HCT116 (cell line): Measurements from ENCODE around the gene MTUS2. TPM values are rescaled to one million over a fixed set of nuclear protein-coding genes. Genes with fewer than 3 reads are reported as not detected.

Experiments used
- ATAC-seq: fragments of 200-7000 bp; cut with Tn5 transposase; 2 replicates; pipeline ENCODE4 v1.9.1; 2020; ENCODE audit warnings: mild to moderate bottlenecking, moderate library complexity
- BruUV-seq: library from RNA; stranded (reverse); fragments of 400-500 nt; replicated peaks from 2 replicates; lab custom pipeline; 2021; lab: Mats Ljungman, UMichigan
- CTCF ChIA-PET: fragments of 300-600 bp; sonication (Branson Sonifier 250); formaldehyde crosslinking; loops from one replicate; lab custom pipeline; 2021; ENCODE audit warnings: antibody characterized with exemption; lab: Charles Lee
- POLR2A ChIA-PET: fragments of 300-600, 350-600 bp; sonication (Branson Sonifier 250); formaldehyde crosslinking; loops from one replicate; lab custom pipeline; 2021; ENCODE audit warnings: antibody characterized with exemption; lab: Charles Lee
- RAD21 ChIA-PET, 2 experiments: fragments of 300-600 bp; sonication (Branson Sonifier 250); formaldehyde crosslinking; loops; one replicate each; lab custom pipeline; 2023; ENCODE audit warnings: low total read pairs in 2 of 2; ENCODE audit not compliant: uncharacterized antibody in 2 of 2, unreplicated experiment in 2 of 2, low non-redundant PET in 1 of 2; lab: Charles Lee
- DNase-seq: peaks from one replicate; pipeline ENCODE4 v3.0.0-alpha.2; 2010; ENCODE audit warnings: low read depth, low spot score
- H2AFZ ChIP-seq: fragments of 200-600 bp; shearing (Covaris generic), sonication (generic); 2 replicates; pipeline ENCODE4 v1.6.1; 2017; ENCODE audit warnings: low read depth, mixed run types, mixed read lengths, antibody characterized with exemption, low read length; ENCODE audit not compliant: poor library complexity, severe bottlenecking
- H3K27ac ChIP-seq: 2 replicates; pipeline ENCODE4 v1.5.1; 2012; ENCODE audit warnings: low read depth, low read length
- H3K27me3 ChIP-seq: fragments of 200-600 bp; sonication (generic); 2 replicates; pipeline ENCODE4 v1.6.1; 2016; ENCODE audit warnings: mixed run types, low read length, mixed read lengths; ENCODE audit not compliant: insufficient read depth
- H3K36me3 ChIP-seq, 2 experiments: fragments of 200-500 bp in 1 of 2; fragments of 200-600 bp in 1 of 2; sonication (Bioruptor generic) in 1 of 2; sonication (generic) in 1 of 2; 2 replicates each; pipeline versions ENCODE4 v1.5.1 to v1.6.1; 2014 to 2016; ENCODE audit warnings: low read length in 2 of 2, inconsistent platforms in 1 of 2, mixed read lengths in 1 of 2, mixed run types in 1 of 2; ENCODE audit not compliant: insufficient read depth in 2 of 2, control insufficient read depth in 1 of 2
- H3K4me1 ChIP-seq, 2 experiments: fragments of 200-600 bp in 1 of 2; sonication (generic) in 1 of 2; 2 replicates each; pipeline versions ENCODE4 v1.5.1 to v1.6.1; 2012 to 2017; ENCODE audit warnings: low read length in 2 of 2, inconsistent platforms in 1 of 2, mild to moderate bottlenecking in 1 of 2, mixed read lengths in 1 of 2, mixed run types in 1 of 2, moderate library complexity in 1 of 2; ENCODE audit not compliant: insufficient read depth in 2 of 2, control insufficient read depth in 1 of 2
- H3K4me2 ChIP-seq: fragments of 200-600 bp; sonication (generic); 2 replicates; pipeline ENCODE4 v1.6.1; 2017; ENCODE audit warnings: mixed run types, low read length, mixed read lengths
- H3K4me3 ChIP-seq, 2 experiments: fragments of 200-600 bp in 1 of 2; sonication (generic) in 1 of 2; replicated peaks in 1 of 2; 2 replicates each; pipeline ENCODE4 v1.5.1; 2011 to 2016; ENCODE audit warnings: low read length in 2 of 2, control low read depth in 1 of 2, low read depth in 1 of 2, mild to moderate bottlenecking in 1 of 2, mixed read lengths in 1 of 2, mixed run types in 1 of 2
- H3K79me2 ChIP-seq: fragments of 200-600 bp; sonication (generic); 2 replicates; pipeline ENCODE4 v1.6.1; 2017; ENCODE audit warnings: mild to moderate bottlenecking, mixed run types, low read length, moderate library complexity, mixed read lengths; ENCODE audit not compliant: insufficient read depth
- H3K9ac ChIP-seq: fragments of 200-600 bp; sonication (generic); 2 replicates; pipeline ENCODE4 v1.6.1; 2016; ENCODE audit warnings: low read length, mixed read lengths
- H3K9me2 ChIP-seq: fragments of 200-600 bp; sonication (generic), shearing (Covaris generic); 2 replicates; pipeline ENCODE4 v1.6.1; 2017; ENCODE audit warnings: mixed run types, mild to moderate bottlenecking, moderate library complexity; ENCODE audit not compliant: insufficient read depth
- H3K9me3 ChIP-seq, 2 experiments: fragments of 200-500 bp in 1 of 2; fragments of 200-600 bp in 1 of 2; sonication (Bioruptor generic) in 1 of 2; sonication (generic) in 1 of 2; 2 replicates each; pipeline ENCODE4 v1.6.1; 2014 to 2017; ENCODE audit warnings: low read length in 2 of 2, mixed read lengths in 2 of 2, inconsistent platforms in 1 of 2, low read depth in 1 of 2, mild to moderate bottlenecking in 1 of 2, mixed run types in 1 of 2, moderate library complexity in 1 of 2; ENCODE audit not compliant: control insufficient read depth in 1 of 2, insufficient read depth in 1 of 2
- H4K20me1 ChIP-seq: fragments of 200-600 bp; sonication (generic), shearing (Covaris generic); 2 replicates; pipeline ENCODE4 v1.6.1; 2017; ENCODE audit warnings: mixed run types, mild to moderate bottlenecking, moderate library complexity; ENCODE audit not compliant: insufficient read depth
- CBX3 ChIP-seq: IDR thresholded peaks from 2 replicates; pipeline ENCODE4 v1.6.1; 2012; ENCODE audit warnings: low read depth
- CEBPB ChIP-seq: IDR thresholded peaks from 2 replicates; pipeline ENCODE4 v1.6.1; 2012; ENCODE audit warnings: low read depth
- CTCF ChIP-seq, 3 experiments: fragments of 200-600 bp in 1 of 3; sonication (generic) in 1 of 3; IDR thresholded peaks in 2 of 3; conservative IDR thresholded peaks in 1 of 3; 2 replicates each; pipeline ENCODE4 v1.5.1; 2012 to 2017; ENCODE audit warnings: low read depth in 2 of 3, low read length in 2 of 3, antibody characterized with exemption in 1 of 3, borderline replicate concordance in 1 of 3, control low read depth in 1 of 3, mild to moderate bottlenecking in 1 of 3, mixed read lengths in 1 of 3, mixed run types in 1 of 3, moderate library complexity in 1 of 3; ENCODE audit not compliant: insufficient read depth in 1 of 3
- EGR1 ChIP-seq: IDR thresholded peaks from 2 replicates; pipeline ENCODE4 v1.6.1; 2012; ENCODE audit warnings: low read depth
- EZH2 ChIP-seq: fragments of 200-600 bp; sonication (generic); IDR thresholded peaks from 2 replicates; pipeline ENCODE4 v1.6.1; 2017; ENCODE audit warnings: antibody characterized with exemption, mixed run types
- EZH2phosphoT487 ChIP-seq: fragments of 200-600 bp; IDR thresholded peaks from 2 replicates; pipeline ENCODE4 v1.6.1; 2018; ENCODE audit warnings: antibody characterized with exemption, borderline replicate concordance
- JUND ChIP-seq: IDR thresholded peaks from 2 replicates; pipeline ENCODE4 v1.6.1; 2012
- MAX ChIP-seq: IDR thresholded peaks from 2 replicates; pipeline ENCODE4 v1.6.1; 2012
- POLR2A ChIP-seq: IDR thresholded peaks from 2 replicates; pipeline ENCODE4 v1.7.0; 2011; ENCODE audit warnings: borderline replicate concordance; ENCODE audit not compliant: insufficient read depth, insufficient read length; ENCODE audit errors: extremely low read depth
- RAD21 ChIP-seq: IDR thresholded peaks from 2 replicates; pipeline ENCODE4 v1.6.1; 2012; ENCODE audit warnings: low read depth, mild to moderate bottlenecking
- SIN3A ChIP-seq: IDR thresholded peaks from 2 replicates; pipeline ENCODE4 v1.6.1; 2012; ENCODE audit warnings: low read depth
- TCF7L2 ChIP-seq: IDR thresholded peaks from 2 replicates; pipeline ENCODE4 v1.7.0; 2011; ENCODE audit warnings: borderline replicate concordance, inconsistent platforms; ENCODE audit not compliant: insufficient read depth, insufficient read length; ENCODE audit errors: extremely low read depth
- ZFX ChIP-seq: fragments of 450-650 bp; IDR thresholded peaks from 2 replicates; pipeline ENCODE4 v1.6.1; 2017
- ZNF274 ChIP-seq: fragments of 200-500 bp; sonication (Bioruptor generic); IDR thresholded peaks from 2 replicates; pipeline ENCODE4 v1.6.1; 2014; ENCODE audit warnings: mild to moderate bottlenecking, low read depth, low read length, inconsistent platforms
- intact Hi-C: fragments of 100-400 bp; cut with micrococcal nuclease; formaldehyde crosslinking; loops from 2 replicates; pipeline ENCODE4 v1.10.0; 2022
- total RNA-seq: library from RNA; stranded (reverse); gene quantifications from one replicate; pipeline ENCODE4 v1.2.1, GENCODE V29; 2021; ENCODE audit not compliant: unreplicated experiment
- TF ChIP-seq, protein P1 (sequence below): IDR thresholded peaks from 2 replicates; pipeline ENCODE4 v1.6.1; 2011; ENCODE audit warnings: mild to moderate bottlenecking, low read length, moderate library complexity; ENCODE audit not compliant: insufficient replicate concordance; ENCODE audit errors: extremely low read depth
- TF ChIP-seq, protein P2 (sequence below): IDR thresholded peaks from 2 replicates; pipeline ENCODE4 v1.6.1; 2012; ENCODE audit warnings: low read depth

Gene MTUS2
- total RNA-seq, 1 experiment from 2014 or later: 0.02 TPM

GRCh38 chr13:29402166-29402636 is 582.1 kb downstream of the MTUS2 start:
- H3K9ac ChIP-seq: no peak overlapping the region
- BruUV-seq: no TSS peak
- ChIA-PET RAD21 (no interaction called here), POLR2A (no interaction called here), CTCF (no interaction called here)
- H3K4me1 ChIP-seq: no peaks in the 10 kb centered on the region
- no peak overlapping the region for H3K4me3 ChIP-seq
- TF ChIP-seq POLR2A (no peak), EZH2phosphoT487 (no peak), JUND (no peak), SIN3A (no peak), CBX3 (no peak), CEBPB (no peak), MAX (no peak), ZFX (no peak), CTCF (IDR thresholded peaks at IDR 0.05 in 2 of 3, conservative IDR thresholded peaks at IDR 0.05 in 1 of 3; ENCODE audit: borderline replicate concordance in 1 of 3, insufficient read depth in 1 of 3, low read depth in 2 of 3, low read length in 2 of 3) (no peak), RAD21 (no peak), TCF7L2 (no peak), EGR1 (no peak), EZH2 (no peak), ZNF274 (no peak)
- TF ChIP-seq, protein P1, sequence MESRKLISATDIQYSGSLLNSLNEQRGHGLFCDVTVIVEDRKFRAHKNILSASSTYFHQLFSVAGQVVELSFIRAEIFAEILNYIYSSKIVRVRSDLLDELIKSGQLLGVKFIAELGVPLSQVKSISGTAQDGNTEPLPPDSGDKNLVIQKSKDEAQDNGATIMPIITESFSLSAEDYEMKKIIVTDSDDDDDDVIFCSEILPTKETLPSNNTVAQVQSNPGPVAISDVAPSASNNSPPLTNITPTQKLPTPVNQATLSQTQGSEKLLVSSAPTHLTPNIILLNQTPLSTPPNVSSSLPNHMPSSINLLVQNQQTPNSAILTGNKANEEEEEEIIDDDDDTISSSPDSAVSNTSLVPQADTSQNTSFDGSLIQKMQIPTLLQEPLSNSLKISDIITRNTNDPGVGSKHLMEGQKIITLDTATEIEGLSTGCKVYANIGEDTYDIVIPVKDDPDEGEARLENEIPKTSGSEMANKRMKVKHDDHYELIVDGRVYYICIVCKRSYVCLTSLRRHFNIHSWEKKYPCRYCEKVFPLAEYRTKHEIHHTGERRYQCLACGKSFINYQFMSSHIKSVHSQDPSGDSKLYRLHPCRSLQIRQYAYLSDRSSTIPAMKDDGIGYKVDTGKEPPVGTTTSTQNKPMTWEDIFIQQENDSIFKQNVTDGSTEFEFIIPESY: no peak
- TF ChIP-seq, protein P2, sequence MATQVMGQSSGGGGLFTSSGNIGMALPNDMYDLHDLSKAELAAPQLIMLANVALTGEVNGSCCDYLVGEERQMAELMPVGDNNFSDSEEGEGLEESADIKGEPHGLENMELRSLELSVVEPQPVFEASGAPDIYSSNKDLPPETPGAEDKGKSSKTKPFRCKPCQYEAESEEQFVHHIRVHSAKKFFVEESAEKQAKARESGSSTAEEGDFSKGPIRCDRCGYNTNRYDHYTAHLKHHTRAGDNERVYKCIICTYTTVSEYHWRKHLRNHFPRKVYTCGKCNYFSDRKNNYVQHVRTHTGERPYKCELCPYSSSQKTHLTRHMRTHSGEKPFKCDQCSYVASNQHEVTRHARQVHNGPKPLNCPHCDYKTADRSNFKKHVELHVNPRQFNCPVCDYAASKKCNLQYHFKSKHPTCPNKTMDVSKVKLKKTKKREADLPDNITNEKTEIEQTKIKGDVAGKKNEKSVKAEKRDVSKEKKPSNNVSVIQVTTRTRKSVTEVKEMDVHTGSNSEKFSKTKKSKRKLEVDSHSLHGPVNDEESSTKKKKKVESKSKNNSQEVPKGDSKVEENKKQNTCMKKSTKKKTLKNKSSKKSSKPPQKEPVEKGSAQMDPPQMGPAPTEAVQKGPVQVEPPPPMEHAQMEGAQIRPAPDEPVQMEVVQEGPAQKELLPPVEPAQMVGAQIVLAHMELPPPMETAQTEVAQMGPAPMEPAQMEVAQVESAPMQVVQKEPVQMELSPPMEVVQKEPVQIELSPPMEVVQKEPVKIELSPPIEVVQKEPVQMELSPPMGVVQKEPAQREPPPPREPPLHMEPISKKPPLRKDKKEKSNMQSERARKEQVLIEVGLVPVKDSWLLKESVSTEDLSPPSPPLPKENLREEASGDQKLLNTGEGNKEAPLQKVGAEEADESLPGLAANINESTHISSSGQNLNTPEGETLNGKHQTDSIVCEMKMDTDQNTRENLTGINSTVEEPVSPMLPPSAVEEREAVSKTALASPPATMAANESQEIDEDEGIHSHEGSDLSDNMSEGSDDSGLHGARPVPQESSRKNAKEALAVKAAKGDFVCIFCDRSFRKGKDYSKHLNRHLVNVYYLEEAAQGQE: no peak
- H2AFZ ChIP-seq: no peak overlapping the region
- DNase-seq (no peak), ATAC-seq (no peak)
- no peak overlapping the region for H3K27ac ChIP-seq
- H3K4me2 ChIP-seq: no peak overlapping the region
- no peaks in the 10 kb centered on the region for H3K79me2 ChIP-seq
- no peaks in the 10 kb centered on the region for H4K20me1 ChIP-seq
- H3K36me3 ChIP-seq: no peaks in the 10 kb centered on the region
- peaks cover 17% of the 10 kb centered on the region for H3K27me3 ChIP-seq
- H3K9me2 ChIP-seq: no peaks in the 10 kb centered on the region
- intact Hi-C loops: no loop called here
- no peaks in the 10 kb centered on the region for H3K9me3 ChIP-seq
